NCI-H1105 (cell line): Measurements from ENCODE around the gene CACNA2D3.
"Not testable (repeated sequence)": the region's sequence is repeated elsewhere in the genome, so short reads cannot be mapped to it uniquely, and the experiment has no call there.

Source experiments
- DNase-seq: peaks from one replicate; lab custom pipeline; 2025; lab: John Stamatoyannopoulos, UW

Gene CACNA2D3

DNA sequence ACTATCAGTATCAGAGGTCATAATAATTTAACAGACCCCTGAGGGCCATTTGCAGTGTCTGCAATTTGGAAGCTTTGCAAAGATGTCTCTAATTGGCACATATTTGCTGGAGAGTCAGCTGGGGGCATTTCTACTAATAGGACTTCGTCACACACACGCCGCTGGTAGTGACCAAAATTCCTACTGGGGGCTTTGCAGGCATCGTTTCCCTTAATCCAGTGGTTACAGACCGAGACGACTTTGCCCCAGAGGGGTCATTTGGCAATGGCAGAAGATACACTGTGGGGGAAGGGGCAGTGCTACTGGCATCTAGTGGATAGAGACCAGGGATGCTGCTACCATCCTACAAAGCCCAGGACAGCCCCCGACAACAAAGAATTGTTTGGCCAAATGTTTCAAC, 956.5 kb downstream of the CACNA2D3 start:
- DNase-seq: no peak

DNA sequence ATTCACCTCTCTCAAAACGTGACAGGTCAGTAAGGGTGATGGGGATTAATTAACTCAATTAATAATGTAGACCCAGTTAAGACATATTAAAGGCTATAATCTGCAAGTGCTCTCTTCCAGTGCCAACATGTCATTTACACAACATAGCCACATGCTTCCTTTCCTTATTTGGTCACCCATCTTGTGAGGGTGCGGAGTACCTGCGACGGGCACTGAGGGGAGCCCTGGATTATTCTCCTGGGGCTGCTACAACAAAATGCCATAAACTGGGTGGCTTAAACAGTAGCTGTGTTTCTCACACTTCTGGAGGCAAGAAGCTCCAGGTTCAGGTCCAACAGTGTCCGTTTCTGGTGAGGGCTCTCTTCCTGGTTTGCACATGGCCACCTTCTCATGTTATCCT, 962.9 kb downstream of the CACNA2D3 start:
- DNase-seq: no peak

DNA sequence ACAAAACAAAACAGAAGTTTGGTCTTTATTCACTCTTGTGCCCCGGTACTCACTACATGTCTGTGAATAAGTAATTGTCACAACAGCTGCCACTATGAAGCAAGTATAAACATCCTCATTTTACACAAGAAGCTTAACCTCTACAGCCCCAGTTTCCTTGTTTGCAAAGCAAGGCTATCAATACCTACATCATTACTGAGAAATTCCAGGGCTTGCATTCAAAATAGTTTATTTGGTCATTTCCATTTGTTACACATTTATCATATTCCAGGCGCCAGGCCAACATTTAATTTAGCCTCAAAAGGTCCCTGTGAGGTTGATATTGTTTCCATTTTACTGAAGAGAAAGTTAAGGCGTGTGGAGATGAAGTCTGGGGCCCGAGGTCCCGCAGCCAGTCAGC, 966.9 kb downstream of the CACNA2D3 start:
- DNase-seq: no peak

DNA sequence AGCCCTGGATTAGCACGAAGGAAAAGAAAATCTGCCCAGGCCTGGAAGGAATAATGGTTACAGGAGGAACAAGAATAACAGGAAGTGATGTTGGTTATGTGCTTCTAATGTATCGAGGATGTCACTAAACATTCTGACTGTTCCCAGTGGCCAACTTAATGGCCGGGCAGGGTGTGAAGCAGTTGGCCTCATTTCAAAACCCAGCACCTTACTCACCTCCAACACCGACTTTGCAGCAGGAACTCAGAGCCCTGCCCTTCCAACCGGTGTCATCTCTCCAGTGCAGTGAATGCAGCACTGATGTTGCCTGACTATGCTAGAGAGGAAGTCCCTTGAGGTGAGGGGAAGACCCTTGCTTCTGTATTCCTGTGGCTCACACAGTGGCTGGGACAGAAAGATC, 967.9 kb downstream of the CACNA2D3 start:
- no peak for DNase-seq

DNA sequence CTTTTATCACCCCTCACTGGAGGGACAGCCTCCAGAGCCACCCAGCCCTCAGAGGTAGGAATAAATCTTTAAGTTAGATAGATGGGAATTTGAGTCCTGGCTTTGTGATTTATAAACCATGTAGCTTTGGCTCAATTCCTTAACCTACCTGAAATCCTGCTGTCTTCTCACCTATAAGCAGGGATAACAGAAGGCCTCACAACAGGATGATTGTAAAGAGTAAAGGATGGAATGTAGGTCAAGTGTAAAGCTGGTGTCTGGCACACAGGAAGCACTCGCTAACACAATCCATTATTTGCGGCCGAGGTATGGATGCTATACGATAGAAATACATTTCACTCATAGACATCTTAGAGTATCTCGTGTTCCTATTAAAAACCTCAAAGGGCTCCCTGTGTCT, 968.4 kb downstream of the CACNA2D3 start:
- DNase-seq: no peak

DNA sequence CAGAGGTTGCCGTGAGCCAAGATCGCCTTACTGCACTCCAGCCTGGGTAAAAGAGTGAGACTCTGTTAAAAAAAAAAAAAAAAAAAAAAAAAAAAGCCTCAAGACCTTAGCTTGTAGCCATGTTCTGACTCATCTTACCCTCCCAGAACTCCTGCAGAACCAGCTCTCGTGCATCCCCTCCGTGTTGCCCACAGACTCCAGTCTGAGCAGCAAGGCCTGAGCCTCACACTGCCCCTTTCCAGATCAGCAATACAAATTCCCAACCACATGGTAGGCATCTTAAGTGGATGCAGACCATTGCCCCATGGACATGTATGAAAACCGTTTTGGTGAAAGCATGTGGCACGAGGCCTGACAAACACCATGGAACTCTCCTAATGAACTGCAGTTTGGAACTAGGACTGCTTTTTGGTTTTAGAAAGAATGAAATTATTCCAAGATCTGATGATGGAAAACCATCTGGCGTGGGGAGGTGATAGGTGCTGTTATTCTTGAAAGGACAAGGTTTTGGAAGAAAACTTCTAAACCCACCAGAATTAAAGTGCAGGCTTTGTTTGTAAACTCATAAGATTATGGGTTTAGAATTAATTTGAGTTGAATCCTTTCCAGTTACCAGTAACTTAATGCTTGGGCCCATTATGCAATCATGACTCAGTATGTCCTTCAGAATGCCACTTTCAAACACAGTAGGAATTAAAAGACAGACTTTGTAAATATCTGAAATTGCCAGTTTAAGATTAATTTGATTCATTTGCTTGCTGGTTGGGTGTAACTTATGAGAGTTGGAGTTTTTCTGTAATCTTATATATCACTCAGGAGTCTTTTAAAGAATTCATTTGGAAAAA, 969.3 kb downstream of the CACNA2D3 start:
- DNase-seq: no peak

DNA sequence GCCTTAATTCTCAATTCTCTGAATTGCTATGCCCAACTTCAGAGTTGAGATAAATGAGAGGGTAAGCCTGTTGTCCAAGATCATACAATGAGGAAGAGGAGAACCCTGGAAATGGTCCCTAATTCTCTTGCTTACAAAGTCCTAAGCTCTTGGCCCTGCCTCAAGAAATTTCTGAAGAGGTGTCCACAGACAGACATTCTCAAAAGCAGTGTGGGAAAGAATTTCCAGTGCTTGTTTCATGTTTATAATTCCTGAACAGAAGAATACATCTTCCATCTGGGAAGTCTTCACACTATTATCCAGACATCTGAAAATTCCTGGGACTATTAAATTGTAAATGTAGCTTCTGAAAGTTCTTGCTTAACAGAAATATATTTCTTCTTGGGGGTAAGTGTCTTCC, 972.3 kb downstream of the CACNA2D3 start:
- no peak for DNase-seq

DNA sequence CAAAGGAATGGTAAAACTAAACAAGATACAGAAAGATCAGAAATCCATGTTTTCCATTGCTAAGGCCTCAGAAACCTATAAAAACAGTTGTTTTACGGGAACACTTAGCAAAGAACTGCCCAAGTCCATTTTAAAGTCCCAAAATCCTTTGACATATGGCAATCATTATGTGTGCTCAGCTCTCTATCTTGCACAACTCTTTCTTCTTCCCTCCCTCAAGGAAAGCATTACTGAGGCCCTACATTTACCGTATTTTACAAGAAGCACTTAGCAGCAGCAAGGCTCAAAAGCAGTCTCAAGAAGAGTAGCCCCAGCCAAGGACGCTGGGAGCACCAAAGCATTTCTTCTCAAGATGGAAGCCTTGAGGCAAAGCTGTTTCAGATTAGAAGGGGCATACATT, 975.1 kb downstream of the CACNA2D3 start:
- no peak for DNase-seq

DNA sequence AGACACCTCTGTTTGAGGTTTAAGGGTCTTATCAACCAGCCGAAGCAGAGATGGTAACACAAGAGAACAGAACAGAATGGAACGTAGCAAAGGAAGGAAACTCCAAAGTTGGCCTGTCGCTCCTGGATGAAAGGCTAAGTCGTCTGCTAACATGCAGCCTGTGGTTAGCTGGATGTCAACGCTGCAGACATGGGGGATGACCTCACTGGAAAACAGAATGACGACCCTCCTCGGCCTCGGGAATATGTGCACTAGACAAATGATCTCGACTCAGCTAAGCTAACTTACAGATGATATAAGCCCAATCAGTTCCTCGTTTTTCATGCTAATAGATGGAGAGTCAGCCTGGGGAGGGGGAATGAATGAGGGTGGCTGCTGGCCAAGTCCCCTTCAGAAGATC, 983.3 kb downstream of the CACNA2D3 start:
- DNase-seq: no peak

DNA sequence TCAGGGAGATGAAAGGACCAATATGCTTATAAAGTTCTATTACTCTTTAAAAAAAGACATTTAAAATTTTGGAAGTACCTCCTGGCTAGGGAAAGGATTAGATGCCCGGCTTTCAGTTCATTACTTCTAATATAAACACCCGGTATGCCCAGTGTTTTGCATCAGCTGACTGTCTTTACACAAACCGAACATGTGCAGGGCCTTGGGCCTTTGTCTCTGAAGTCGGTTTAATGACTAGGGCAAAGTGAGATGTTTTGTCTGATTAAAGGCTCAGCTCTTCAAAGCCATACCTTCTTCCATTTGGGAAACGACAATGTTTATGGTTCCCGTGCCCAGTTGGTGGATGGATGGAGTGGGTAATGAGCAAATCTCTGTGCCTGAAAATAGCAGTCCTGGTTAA, 984.8 kb downstream of the CACNA2D3 start:
- no peak for DNase-seq

DNA sequence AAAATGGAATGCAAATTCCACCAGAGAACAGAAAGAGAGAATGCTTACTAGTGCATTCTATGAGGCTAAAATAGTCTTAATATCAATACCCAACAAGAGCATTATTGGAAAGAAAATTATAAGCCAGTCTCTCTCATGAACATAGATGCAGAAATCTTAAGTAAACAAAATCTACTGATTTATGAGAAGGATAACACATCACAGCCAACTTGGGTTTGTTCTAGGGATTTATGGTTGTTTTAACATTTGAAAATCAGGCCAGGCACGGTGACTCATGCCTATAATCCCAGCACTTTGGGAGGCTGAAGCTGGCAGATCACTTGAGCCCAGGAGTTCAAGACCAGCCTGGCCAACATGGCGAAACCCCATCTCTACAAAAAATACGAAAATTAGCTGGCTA, 989.6 kb downstream of the CACNA2D3 start:
- not testable (repeated sequence) for DNase-seq

DNA sequence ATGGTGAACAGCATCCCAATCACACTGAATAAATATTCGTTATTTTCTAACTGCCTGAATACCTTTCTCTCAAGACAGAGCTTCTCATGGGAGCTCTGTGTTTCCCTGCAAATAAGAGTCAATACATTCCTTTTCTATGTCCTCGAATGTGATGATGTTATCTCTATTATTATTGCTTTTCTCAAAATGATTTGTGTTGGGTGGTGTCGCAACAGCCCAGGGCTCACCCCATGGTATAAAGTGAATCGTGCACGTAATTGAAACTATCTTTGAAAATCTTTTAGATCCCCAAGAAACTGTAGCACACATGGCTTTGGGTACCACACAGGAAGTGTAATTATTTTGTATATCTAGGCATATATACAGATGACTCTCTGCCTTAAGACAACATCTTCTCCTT, 996.1 kb downstream of the CACNA2D3 start:
- no peak for DNase-seq

DNA sequence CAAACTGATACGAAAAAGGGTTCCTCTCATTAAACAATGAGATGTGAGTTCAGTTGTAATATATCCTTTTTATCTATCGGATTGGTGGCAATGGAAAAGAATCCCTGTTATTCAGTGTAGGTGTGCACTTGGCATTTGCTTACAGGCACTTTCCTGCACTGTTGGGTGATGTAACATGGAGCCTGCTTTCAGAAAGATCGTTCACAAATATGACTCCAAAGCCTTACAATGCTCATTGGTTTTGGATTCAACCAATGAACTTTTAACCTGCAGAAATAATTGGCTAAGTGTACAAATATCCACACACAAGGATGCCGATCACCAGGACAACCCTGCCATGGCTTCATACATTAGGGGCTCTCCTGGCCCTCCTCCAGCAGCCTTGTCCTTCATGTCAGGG, 996.9 kb downstream of the CACNA2D3 start:
- DNase-seq: no peak

DNA sequence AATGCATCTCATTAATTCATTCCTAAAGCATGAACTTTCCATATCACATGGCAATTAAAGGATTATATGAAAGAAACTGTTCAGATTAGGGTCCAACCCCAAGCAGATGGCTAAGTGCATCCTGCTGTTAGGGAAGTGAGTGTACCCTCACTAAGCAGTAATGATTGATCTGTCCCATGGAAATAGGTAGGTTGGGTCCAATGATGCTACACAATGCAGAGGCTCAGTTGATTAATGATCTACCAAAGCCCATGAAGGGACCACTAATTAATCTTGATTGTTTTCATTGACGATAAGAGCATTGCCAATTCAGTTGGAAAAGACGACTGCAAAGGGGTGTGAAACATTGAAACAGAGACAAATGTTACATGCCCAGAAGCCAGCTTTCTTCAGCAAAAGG, 1000.0 kb downstream of the CACNA2D3 start:
- DNase-seq: no peak
